ENCODE data around the gene SLC9A2. TPM values are rescaled to one million over a fixed set of nuclear protein-coding genes. Genes with fewer than 3 reads are reported as not detected.

Gene SLC9A2
- total and polyA plus RNA-seq, 8 donors = 0.10 to 0.58 (median 0.29) TPM

GRCh38 chr2:102582845-102583244, 36.5 kb upstream of the SLC9A2 start:
- no peak for TF ChIP-seq CTCF (IDR thresholded peaks at IDR 0.05)
- no peaks in the 10 kb centered on the region for H3K27me3 ChIP-seq
- H3K36me3 ChIP-seq = no peaks in the 10 kb centered on the region
- ATAC-seq (no peak), DNase-seq (no peak)
- no peak overlapping the region for H3K27ac ChIP-seq
- H3K9me3 ChIP-seq = no peaks in the 10 kb centered on the region
- no peaks in the 10 kb centered on the region for H3K4me1 ChIP-seq
- no peak overlapping the region for H3K4me3 ChIP-seq
- intact Hi-C loops (cut with DNase I) = no loop called here

- no peak for TF ChIP-seq CTCF (IDR thresholded peaks at IDR 0.05)
- DNase-seq (no peak), ATAC-seq (no peak)
- no peak overlapping the region for H3K4me3 ChIP-seq
- no peaks in the 10 kb centered on the region for H3K9me3 ChIP-seq
- no peaks in the 10 kb centered on the region for H3K4me1 ChIP-seq
- H3K27me3 ChIP-seq = peaks cover 0 to 9% of the 10 kb centered on the region in 2 donors
- H3K36me3 ChIP-seq = no peaks in the 10 kb centered on the region
- no peak overlapping the region for H3K27ac ChIP-seq
- intact Hi-C loops (cut with DNase I) = no loop called here
These were observed 33.4 kb upstream of the SLC9A2 start for GRCh38 chr2:102585847-102586404.

DNA sequence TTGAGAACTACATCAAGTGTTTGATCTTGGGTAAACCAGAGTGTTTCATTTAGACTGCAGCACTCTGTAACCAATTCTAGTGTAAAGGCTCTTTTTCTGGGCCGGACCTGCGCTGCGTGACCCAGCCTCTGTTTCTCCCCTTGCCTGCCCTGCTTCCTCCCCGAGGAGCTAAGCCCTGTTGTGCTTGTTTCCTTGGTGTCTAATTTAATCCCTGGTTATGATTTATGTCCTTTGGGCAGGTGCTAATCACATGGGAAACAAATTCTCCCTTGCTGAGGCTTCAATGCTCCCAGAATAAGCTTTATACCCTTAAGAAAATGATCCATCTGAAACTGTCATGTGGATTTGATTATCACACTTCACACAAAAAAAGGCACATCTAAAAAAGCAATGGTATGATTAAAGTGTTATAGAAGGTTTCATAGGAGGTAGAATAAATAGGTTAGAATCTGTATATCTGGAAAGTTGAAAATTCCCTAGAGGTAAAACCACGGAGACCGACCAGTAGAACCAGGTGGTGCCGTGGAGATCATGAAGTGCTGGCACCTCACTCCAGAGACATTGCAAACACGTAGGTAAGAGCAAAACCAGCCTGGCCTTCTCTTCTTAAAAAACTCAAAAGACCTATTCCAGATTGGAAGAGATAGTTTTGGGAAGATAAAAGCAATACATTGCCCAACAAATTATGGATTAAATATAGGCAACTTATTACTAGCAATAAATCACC, 31.0 kb upstream of the SLC9A2 start:
- no peak for TF ChIP-seq CTCF (IDR thresholded peaks at IDR 0.05)
- Histone ChIP-seq H3K27me3 (peaks cover 0 to 9% of the 10 kb centered on the region in 2 donors), H3K4me1 (no peaks in the 10 kb centered on the region), H3K27ac (no peak overlapping the region), H3K4me3 (no peak overlapping the region), H3K9me3 (no peaks in the 10 kb centered on the region), H3K36me3 (no peaks in the 10 kb centered on the region)
- intact Hi-C loops (cut with DNase I) = no loop called here
- DNase-seq = no peak
- peak; percentile 57 for ATAC-seq

GRCh38 chr2:102589444-102589843, 29.9 kb upstream of the SLC9A2 start:
- Histone ChIP-seq H3K4me1 (no peaks in the 10 kb centered on the region), H3K9me3 (no peaks in the 10 kb centered on the region), H3K4me3 (no peak overlapping the region), H3K36me3 (no peaks in the 10 kb centered on the region), H3K27me3 (peaks cover 0 to 9% of the 10 kb centered on the region in 2 donors), H3K27ac (no peak overlapping the region)
- ATAC-seq = no peak
- TF ChIP-seq CTCF (IDR thresholded peaks at IDR 0.05) = no peak
- no peak for DNase-seq
- intact Hi-C loops (cut with DNase I) = no loop called here

- DNase-seq = peak in 1 of 4 donors; percentile 36
- intact Hi-C loops (cut with DNase I) = no loop called here
- no peaks in the 10 kb centered on the region for H3K9me3 ChIP-seq
- H3K4me1 ChIP-seq = no peaks in the 10 kb centered on the region
- no peak overlapping the region for H3K27ac ChIP-seq
- TF ChIP-seq CTCF (IDR thresholded peaks at IDR 0.05) = no peak
- ATAC-seq = peak; percentile 84
- no peaks in the 10 kb centered on the region for H3K36me3 ChIP-seq
- H3K27me3 ChIP-seq = peaks cover 0 to 9% of the 10 kb centered on the region in 2 donors
- no peak overlapping the region for H3K4me3 ChIP-seq
These were observed 27.8 kb upstream of the SLC9A2 start for GRCh38 chr2:102591491-102592045.

Data from left lung (tissue), 10 donors.